Activated T-helper 9 cell treated with anti-CD3 and anti-CD28 coated beads, Interleukin-2, amount 50 U/mL, for 16 hours (primary cell): ENCODE data around the gene GPR50.

Experiments used
- DNase-seq: peaks from one replicate; pipeline ENCODE4 v3.0.0-alpha.2; 2020; ENCODE audit warnings: low read depth

The GPR50 gene

GRCh38 chrX:151176231-151176750 lies at the start of gene GPR50:
Gene GPR50 (plus strand): TSS chrX:151176584. CDS start chrX:151176722, 138 bp downstream.
- no peak for DNase-seq

DNA sequence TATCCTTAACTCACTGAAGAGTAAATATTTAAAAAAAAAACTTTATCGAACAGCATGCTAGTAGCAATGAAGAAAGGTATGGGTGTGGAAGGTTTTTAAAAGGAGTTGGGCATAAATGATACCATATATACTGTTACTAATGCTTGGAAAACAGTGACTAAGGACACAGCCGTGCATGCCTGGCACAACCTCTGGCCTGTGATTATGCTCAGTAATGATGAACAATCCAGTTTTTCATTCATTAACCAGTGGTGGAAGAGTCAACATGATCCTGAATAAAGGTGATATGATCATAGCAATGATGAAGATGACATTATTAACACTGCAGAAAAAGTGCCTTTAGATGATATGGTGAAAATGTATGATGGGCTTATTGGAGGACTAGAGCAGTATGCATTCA lies 43.9 kb upstream of the GPR50 start:
- DNase-seq, result no peak

GRCh38 chrX:151151665-151152267 lies 24.6 kb upstream of the GPR50 start:
- DNase-seq, result no peak

DNA sequence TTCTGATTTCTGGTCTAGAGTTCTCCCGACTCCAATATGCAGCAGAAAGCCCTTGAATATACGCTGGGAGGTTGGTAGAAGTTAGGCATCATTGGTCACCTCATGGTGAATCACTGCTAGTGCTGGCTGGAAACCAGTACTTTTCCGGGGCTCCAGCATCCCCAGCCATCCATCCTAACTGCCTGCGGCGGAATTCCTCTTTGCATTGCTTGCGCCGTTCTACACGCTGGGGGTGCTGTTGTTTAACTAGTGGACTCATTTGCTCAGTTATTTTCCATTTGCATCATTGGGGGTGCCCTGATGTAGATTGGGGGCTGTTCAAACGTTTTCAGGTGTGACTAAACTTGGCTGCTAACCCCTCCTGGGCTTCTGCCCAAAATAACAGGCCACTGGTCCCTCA lies 23.3 kb upstream of the GPR50 start:
- no peak for DNase-seq

GRCh38 chrX:151153667-151154066 lies 22.7 kb upstream of the GPR50 start:
- no peak for DNase-seq

DNA sequence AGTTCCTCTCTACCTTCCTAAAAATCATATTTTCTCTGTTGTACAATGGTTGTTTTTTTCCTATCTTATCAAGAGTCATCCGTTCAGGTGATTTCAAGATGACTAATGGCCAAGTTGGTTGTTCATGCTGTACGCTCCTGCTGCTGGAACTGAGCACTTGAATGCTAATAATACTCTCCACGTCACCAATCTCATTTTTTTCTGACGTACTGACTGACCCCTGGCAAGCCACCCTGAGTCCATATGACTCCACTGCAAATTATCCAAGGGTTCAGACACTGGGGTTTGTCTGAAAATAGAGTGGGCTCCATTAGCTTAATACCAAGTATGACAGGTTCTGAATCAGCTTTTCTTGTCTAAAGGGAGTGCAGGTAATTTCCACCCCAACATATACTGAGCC lies 21.1 kb upstream of the GPR50 start:
- no peak for DNase-seq

GRCh38 chrX:151161690-151162089 lies 14.7 kb upstream of the GPR50 start:
- no peak for DNase-seq

DNA sequence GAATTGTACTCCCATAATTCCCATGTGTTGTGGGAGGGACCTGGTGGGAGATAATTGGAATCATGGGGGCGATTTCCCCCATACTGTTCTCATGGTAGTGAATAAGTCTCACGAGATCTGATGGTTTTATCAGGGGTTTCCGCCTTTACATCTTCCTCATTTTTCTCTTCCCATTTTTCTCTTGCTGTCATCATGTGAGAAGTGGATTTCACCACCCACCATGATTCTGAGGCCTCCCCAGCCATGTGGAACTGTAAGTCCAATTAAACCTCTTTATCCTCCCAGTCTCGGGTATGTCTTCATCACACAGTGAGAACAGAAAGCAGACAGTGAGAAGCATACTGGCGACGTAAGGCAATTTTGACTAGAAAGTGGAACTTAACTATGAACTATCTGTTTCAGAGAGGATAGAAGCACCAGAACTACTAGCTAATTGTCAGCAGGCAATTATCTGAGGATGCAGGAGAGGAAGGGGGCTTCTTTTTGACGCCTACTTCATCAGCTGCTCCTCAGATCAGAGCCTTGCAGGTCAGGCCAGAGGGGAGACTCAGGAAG lies 8.5 kb upstream of the GPR50 start:
- DNase-seq, result no peak

DNA sequence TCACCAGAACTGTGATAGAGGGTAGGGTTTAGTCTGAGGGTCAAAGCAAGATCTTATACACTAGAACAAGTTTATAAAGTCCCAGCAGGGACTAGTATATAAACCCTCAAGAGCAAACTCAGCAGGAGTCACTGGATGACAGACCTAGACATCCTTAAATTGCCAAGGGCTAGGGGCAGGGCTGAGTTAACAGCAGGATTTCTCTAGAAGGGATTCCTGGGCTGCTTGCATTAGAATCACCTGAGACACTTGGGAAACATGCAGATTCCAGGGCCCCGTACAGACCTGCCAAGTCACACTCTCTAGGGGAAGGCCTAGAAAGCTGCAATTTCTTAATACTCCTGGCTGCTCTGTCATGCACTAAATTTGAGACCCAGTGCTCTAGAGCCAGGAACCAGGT lies 6.6 kb upstream of the GPR50 start:
- DNase-seq, result no peak

GRCh38 chrX:151174581-151175282 lies 1.7 kb upstream of the GPR50 start:
- DNase-seq, result no peak

GRCh38 chrX:151175283-151176062 lies 911 bp upstream of the GPR50 start:
- DNase-seq, result no peak

DNA sequence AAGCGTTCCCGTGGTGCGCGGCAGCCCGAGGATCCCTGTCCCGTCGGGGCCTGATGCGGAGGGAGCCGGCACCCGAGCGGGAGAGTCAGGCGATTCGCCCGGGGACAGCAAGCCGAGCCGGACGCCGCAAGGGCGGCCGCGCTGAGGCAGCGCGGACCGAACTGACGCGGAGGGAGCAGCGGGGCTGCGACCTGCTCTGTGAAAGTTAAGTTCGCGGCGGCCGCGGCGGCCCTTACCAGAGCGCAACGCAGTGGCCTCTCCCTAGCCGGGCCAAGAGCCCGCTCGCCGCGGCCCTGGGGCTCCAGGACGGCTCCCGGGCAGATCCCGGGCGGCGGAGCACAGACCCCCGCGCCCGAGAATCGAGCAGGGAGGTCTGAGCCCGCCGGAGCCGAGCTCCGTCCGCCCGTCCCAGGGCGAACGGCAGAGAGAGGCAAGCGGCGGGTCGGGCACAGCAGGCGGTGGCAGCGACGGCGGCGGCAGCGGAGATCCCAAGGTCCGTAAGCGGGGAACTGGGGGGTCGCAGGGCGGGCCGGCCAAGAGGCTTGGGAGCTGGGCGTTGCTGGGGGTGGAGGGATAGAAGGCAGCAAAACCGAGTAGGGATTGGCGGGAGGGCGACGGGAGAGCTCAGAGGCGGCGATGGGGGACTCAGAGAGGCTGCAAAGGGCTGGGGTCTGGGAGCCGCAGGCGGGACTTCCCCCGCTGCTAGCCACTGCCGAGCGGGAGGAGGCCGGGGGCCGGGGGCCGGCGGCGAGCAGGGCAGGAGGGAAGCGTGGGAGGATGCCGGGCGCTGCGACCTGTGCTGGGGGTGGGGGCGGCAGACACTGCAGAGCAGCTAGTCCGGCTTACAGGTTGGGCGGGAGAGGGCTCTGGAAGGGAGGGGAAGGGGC lies 1.0 kb downstream of the GPR50 start:
- no peak for DNase-seq

- DNase-seq, result no peak
Measured at GRCh38 chrX:151178746-151179145, 2.4 kb downstream of the GPR50 start.

DNA sequence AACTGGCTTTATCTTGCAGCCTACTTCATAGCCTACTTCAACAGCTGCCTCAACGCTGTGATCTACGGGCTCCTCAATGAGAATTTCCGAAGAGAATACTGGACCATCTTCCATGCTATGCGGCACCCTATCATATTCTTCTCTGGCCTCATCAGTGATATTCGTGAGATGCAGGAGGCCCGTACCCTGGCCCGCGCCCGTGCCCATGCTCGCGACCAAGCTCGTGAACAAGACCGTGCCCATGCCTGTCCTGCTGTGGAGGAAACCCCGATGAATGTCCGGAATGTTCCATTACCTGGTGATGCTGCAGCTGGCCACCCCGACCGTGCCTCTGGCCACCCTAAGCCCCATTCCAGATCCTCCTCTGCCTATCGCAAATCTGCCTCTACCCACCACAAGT lies 4.0 kb downstream of the GPR50 start:
- DNase-seq, result no peak

DNA sequence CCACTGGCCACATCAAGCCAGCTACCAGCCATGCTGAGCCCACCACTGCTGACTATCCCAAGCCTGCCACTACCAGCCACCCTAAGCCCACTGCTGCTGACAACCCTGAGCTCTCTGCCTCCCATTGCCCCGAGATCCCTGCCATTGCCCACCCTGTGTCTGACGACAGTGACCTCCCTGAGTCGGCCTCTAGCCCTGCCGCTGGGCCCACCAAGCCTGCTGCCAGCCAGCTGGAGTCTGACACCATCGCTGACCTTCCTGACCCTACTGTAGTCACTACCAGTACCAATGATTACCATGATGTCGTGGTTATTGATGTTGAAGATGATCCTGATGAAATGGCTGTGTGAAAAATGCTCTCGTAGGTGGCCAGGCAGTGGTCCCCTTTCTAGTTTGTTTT lies 4.7 kb downstream of the GPR50 start:
- DNase-seq, result no peak

GRCh38 chrX:151183233-151183753 lies 6.9 kb downstream of the GPR50 start:
- DNase-seq, result no peak

GRCh38 chrX:151183912-151184565 lies 7.7 kb downstream of the GPR50 start:
- DNase-seq, result no peak

- no peak for DNase-seq
Measured at GRCh38 chrX:151184705-151185104, 8.3 kb downstream of the GPR50 start.

- DNase-seq, result no peak
Measured at GRCh38 chrX:151206871-151207270, 30.5 kb downstream of the GPR50 start.

- DNase-seq, result no peak
Measured at GRCh38 chrX:151225843-151226242, 49.5 kb downstream of the GPR50 start.

DNA sequence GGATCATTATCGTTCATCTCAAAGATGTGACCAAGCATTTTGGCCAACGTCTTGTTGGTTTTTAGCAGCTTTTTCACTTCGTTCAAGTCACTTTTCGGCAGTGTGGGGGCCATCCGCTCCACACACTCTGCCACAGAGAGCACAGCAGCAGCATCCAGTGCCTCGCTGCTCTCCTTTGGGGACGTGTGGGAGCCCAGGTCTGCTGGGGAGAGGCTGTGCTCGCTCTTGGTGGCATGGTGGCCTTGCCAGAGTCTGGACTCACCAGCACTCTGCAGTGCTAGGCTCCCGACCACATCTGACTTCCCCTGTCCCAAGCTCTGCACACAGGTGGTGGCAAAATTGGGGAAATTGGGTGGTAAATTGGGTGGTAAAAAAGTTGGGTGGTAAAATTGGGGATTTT lies 50.6 kb downstream of the GPR50 start:
- DNase-seq, result no peak
